ENCODE results near the gene KCNJ10.

Gene KCNJ10

DNA sequence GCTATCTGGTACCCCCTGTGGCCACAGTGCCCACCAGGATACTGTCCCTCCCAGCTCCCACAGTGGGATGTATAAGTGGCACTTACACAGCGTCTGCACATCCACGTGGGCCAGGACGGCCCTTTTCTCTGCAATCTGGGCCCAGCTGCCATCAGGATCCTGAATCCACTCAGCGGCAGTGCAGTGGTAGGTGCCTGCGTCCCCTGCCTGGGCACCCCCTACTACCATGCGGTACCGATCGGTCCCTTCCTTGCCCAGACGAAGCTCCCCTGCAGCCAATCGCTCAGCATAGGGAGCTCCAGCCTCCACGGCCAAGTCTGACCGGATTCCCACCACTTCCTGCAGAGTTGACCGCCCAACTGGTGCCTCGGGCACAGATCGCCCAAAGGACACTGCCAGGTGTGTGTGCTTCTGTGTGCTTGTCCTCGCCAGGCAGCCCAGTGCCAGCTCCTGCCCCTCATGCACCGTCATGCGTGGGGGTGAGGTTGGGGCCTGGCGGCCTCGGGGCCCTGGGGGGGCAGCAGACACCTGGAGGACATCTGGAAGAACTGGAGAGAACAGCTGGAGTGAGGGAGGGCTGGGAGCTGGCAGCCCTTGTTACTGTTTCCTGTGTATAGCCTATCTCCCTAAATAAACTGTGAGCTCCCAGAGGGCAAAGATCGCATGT is 23.8 kb upstream of the KCNJ10 start:
- H3K36me3 Mint-ChIP-seq, result peaks cover 46% of the 10 kb centered on the region
- no peak overlapping the region for H3K4me3 Mint-ChIP-seq
- peaks cover 32% of the 10 kb centered on the region for H3K4me1 Mint-ChIP-seq

DNA sequence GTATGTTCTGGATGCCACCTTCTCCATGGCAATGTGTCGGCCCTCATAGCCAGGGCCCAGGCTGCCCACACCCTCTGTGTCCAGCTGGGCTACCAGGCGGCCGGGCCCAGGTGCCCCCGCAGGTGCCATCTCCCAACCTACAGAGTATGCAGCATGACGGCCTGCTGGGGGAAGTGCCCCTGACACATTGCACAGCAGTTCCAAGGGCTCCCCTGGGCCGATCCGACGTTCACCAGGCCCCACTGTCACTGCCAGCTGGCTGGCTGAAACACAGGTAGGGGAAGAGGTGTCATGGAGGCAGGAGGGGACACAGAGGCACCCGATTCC is 23.1 kb upstream of the KCNJ10 start:
- H3K4me3 Mint-ChIP-seq, result no peak overlapping the region
- no peak overlapping the region for H3K27ac Mint-ChIP-seq
- DNase-seq (ENCODE audit: low spot score in 2 of 2) (no peak), ATAC-seq (no peak)
- peaks cover 32% of the 10 kb centered on the region for H3K4me1 Mint-ChIP-seq
- H3K9me3 Mint-ChIP-seq, result no peaks in the 10 kb centered on the region
- peaks cover 46% of the 10 kb centered on the region for H3K36me3 Mint-ChIP-seq

More for the DNA sequence above, 23.8 kb upstream of the KCNJ10 start:
- H3K9me3 Mint-ChIP-seq, result no peaks in the 10 kb centered on the region
- no peak for ATAC-seq
- no peak overlapping the region for H3K27ac Mint-ChIP-seq
- no peak for DNase-seq (ENCODE audit: low spot score in 2 of 2)

DNA sequence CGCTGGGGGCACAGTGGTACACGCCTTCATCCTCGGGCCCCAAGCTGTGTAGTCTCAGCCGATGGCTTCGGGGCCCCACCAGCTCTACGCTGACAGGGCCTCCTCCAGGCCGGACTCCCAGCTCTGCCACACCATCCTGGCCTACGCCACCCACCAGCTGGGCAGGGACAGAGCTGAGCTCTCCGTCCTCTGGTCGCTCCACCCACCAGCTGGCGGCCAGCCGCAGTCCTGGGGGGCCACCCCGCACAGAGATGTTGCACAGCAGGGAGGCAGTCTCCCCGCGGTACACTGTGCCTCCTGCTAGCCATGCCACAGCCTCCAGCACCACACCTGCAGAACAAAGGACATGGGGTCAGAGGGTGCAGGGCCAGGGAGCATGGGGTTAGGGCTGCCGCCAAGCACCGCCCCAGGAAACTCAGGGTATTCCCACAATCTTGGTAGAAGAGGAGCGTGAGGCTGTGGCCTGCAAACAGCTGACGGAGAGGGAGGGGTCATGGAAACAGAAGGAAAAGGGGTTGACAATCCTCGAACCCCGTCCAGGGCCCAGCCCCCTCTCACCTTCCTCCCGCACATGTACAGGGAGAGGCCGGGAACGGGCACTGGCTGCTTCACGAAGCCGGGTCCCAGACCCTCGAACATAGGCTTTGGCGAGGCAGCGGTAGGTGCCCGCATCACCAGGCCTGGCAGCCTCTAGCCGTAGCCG is 22.6 kb upstream of the KCNJ10 start:
- Mint-ChIP-seq H3K4me1 (peaks cover 27% of the 10 kb centered on the region), H3K4me3 (no peak overlapping the region), H3K9me3 (no peaks in the 10 kb centered on the region), H3K36me3 (peaks cover 41% of the 10 kb centered on the region), H3K27ac (peak overlapping the region; percentile 62)
- DNase-seq (ENCODE audit: low spot score in 2 of 2) (no peak), ATAC-seq (no peak)

DNA sequence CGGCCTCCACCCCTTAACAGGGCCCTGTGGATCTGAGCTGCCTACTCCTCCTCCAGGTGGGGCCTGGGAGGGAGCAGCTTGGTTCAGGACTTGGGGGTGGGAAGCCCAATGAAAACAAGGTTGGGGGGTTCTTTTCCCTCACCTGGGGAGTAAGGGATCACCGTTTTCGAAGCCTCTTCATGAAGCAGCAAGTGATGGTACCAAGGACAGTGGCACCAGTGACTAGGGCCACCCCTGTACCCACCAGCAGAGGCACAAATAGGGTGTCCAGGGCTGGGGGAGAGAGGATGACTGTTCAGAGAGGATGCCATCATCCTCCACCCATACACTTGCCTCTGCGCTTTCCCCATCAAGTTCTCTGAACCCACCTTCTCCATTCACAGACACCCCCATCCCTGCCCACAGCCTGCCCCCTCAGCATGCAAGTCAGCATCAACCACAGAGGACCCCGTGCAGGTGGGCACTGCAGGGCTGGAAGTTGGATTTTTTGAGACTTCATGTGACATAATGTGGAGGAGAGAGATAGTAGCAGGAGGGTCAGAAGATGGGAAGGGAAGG is 21.8 kb upstream of the KCNJ10 start:
- Mint-ChIP-seq H3K27ac (peak overlapping the region; percentile 62), H3K4me3 (no peak overlapping the region), H3K36me3 (peaks cover 42% of the 10 kb centered on the region), H3K4me1 (peaks cover 19% of the 10 kb centered on the region), H3K9me3 (no peaks in the 10 kb centered on the region)
- ATAC-seq, result no peak
- no peak for DNase-seq (ENCODE audit: low spot score in 2 of 2)

DNA sequence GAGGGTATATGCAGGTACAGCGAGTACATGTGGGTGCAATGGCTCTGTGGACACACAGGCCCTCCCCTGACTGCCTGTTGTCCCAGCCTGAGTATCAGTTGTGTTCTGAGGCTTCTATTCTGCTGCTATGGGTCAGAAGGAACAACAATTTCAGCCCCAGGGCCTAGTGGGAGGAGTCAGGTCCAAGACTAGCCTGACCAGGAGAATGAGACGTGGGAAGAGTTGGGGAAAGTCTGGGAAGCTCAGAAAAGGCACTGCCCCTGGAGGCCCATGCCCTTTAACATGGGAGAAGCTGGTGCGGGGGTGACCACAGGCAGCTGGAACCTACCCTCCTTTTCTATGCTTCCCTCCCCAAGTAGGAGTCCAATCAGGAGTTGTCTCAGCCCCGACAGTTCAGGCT is 20.8 kb upstream of the KCNJ10 start:
- peak overlapping the region; percentile 62 for H3K27ac Mint-ChIP-seq

DNA sequence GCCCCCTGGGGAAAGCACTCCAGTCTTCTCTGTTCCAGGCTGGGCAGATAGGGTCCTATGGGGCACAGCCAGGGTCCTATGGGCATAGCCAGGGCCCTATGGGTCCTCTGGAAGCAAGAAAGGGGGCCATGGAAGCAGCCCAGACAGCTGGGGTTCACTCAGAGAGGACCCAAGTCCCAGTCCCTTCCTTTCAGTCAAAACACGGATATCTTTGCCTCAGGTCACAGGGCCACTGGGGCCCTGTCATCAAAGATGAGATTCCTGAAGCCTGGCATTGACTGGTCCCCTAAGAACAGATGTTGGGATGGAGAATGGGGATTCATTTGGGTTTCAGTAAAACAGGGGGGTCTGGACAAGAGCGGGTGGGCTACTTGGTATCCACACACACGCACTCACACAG is 19.9 kb upstream of the KCNJ10 start:
- no peaks in the 10 kb centered on the region for H3K9me3 Mint-ChIP-seq
- DNase-seq (ENCODE audit: low spot score in 2 of 2) (no peak), ATAC-seq (no peak)
- H3K4me3 Mint-ChIP-seq, result no peak overlapping the region
- peaks cover 52% of the 10 kb centered on the region for H3K36me3 Mint-ChIP-seq
- peaks cover 13% of the 10 kb centered on the region for H3K4me1 Mint-ChIP-seq
- peak overlapping the region; percentile 62 for H3K27ac Mint-ChIP-seq

More for the DNA sequence above, 20.8 kb upstream of the KCNJ10 start:
- ATAC-seq (no peak), DNase-seq (ENCODE audit: low spot score in 2 of 2) (no peak)
- peaks cover 13% of the 10 kb centered on the region for H3K4me1 Mint-ChIP-seq
- no peaks in the 10 kb centered on the region for H3K9me3 Mint-ChIP-seq
- peaks cover 50% of the 10 kb centered on the region for H3K36me3 Mint-ChIP-seq
- H3K4me3 Mint-ChIP-seq, result no peak overlapping the region

DNA sequence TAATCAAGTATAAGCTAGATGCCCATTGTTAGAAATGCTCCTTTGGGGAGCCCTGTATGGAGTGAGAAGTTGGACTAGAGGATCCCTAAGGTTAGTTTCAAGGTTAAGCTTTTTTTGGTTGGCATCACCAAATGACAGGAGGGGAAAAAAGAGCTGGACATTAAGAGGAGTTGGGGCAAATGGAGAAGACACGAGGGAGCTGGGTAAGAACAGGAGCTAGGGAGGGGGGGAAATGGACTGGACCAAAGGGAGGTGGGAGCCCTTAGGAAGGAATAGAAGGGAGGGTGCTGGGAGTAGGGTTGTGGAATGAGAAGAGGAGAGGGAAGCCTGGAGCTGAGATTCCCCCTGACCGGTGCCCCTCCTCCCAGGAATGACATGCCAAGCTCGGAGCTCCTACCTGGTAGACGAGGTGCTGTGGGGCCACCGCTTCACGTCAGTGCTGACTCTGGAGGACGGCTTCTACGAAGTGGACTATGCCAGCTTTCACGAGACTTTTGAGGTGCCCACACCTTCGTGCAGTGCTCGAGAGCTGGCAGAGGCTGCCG is 17.2 kb upstream of the KCNJ10 start:
- H3K4me3 Mint-ChIP-seq, result no peak overlapping the region
- H3K4me1 Mint-ChIP-seq, result peaks cover 18% of the 10 kb centered on the region
- H3K27ac Mint-ChIP-seq, result no peak overlapping the region
- ATAC-seq (no peak), DNase-seq (ENCODE audit: low spot score in 2 of 2) (no peak)
- peaks cover 46% of the 10 kb centered on the region for H3K36me3 Mint-ChIP-seq
- H3K9me3 Mint-ChIP-seq, result no peaks in the 10 kb centered on the region

DNA sequence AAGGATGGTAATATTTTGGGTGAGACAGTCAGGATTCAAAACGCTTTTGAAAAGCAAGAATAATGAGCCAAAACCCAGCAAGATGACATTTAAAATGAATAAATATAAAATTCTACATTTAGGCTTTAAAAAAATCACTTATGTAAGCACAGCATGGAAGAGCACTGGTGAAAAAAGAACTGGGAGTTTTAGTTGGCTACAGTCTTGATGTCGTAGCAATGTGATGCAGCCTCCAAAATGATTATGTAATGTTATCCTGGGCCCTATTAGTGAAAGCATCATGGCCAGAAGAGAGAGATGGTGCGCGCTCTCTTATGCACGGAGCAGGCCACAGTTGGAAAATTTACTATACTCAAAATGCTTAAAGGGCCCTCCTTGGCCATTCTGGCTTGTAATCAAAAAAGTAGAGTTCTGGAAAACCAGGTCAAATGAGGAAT is 16.5 kb upstream of the KCNJ10 start:
- H3K9me3 Mint-ChIP-seq, result no peaks in the 10 kb centered on the region

DNA sequence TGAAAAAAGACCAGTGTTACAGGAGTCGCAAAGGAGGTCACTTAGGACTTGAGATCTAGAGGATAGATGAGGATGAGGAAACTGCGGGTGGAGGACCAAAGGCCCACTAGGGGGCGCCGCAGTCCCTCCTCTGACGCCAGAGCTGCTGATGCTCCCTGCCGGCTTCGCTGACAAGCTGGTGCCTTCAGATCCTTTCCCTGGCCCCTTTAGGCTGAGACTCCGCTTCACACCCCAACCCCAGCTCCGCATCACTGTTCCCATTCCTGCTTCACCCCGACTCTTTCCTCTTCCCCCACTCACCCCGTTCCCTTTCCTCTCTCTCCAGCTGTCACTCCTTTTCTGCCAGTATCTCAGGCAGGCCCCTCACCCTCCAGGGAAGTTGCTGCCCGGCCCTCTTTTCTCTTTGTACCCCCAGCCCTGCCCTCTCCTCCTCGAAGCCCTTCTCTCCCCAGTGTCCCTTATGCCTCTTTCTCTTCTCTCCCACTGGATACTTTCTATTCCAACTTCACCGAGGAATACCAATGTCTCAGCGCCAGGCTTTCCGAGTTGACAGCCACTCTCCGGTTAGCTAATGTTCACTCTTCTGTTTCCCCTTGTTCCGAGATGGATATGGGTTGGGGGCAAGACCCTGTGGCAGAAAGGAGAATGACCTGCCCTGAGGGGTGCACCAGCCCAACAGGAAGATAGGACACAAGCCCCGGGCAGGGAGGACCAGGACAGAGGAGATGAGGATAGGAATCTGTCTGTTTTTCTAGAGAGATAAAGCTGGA is 15.9 kb upstream of the KCNJ10 start:
- ATAC-seq (peak; percentile 76), DNase-seq (ENCODE audit: low spot score in 2 of 2) (peak; percentile 68 to 88)
- H3K4me3 Mint-ChIP-seq, result no peak overlapping the region
- H3K4me1 Mint-ChIP-seq, result peaks cover 24% of the 10 kb centered on the region
- peak overlapping the region; percentile 3 for H3K27ac Mint-ChIP-seq
- peaks cover 33% of the 10 kb centered on the region for H3K36me3 Mint-ChIP-seq
- no peaks in the 10 kb centered on the region for H3K9me3 Mint-ChIP-seq

More for the DNA sequence above, 16.5 kb upstream of the KCNJ10 start:
- DNase-seq (ENCODE audit: low spot score in 2 of 2) (no peak), ATAC-seq (no peak)
- Mint-ChIP-seq H3K4me3 (no peak overlapping the region), H3K36me3 (peaks cover 39% of the 10 kb centered on the region), H3K27ac (no peak overlapping the region), H3K4me1 (peaks cover 18% of the 10 kb centered on the region)

DNA sequence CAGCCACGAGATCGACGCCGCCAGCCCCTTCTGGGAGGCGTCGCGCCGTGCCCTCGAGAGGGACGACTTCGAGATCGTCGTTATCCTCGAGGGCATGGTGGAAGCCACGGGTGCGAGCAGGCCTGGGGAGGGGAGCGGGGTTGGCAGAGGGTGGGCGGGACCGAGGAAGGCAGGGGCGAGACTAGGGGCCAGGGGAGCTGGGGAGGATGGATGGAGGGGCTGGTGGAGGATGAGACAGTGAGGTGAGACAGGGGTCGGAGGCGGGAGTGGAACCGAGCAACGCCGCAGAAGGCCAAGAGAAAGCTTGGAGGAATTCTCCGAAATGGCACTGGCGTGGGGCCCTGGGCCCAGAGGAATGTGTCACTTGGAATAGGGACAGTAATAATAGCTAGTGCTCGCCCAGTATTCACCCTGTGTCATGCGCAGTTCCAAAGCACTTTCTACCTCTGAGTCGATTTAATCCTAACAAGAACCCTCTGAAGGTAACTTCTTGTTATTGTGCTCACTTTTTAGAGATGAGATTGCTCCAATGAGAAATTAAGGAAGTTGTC is 14.9 kb upstream of the KCNJ10 start:
- ATAC-seq (no peak), DNase-seq (ENCODE audit: low spot score in 2 of 2) (no peak)
- Mint-ChIP-seq H3K9me3 (no peaks in the 10 kb centered on the region), H3K4me3 (no peak overlapping the region), H3K27ac (no peak overlapping the region), H3K36me3 (peaks cover 31% of the 10 kb centered on the region), H3K4me1 (peaks cover 22% of the 10 kb centered on the region)

DNA sequence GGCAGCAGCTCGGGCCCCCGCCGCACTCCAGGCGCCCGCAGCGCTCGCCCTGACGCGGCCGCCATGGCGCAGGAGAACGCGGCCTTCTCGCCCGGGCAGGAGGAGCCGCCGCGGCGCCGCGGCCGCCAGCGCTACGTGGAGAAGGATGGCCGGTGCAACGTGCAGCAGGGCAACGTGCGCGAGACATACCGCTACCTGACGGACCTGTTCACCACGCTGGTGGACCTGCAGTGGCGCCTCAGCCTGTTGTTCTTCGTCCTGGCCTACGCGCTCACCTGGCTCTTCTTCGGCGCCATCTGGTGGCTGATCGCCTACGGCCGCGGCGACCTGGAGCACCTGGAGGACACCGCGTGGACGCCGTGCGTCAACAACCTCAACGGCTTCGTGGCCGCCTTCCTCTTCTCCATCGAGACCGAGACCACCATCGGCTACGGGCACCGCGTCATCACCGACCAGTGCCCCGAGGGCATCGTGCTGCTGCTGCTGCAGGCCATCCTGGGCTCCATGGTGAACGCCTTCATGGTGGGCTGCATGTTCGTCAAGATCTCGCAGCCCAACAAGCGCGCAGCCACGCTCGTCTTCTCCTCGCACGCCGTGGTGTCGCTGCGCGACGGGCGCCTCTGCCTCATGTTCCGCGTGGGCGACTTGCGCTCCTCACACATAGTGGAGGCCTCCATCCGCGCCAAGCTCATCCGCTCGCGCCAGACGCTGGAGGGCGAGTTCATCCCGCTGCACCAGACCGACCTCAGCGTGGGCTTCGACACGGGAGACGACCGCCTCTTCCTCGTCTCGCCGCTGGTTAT is 14.2 kb upstream of the KCNJ10 start:
- no peaks in the 10 kb centered on the region for H3K9me3 Mint-ChIP-seq
- peaks cover 22% of the 10 kb centered on the region for H3K4me1 Mint-ChIP-seq
- peak; percentile 71 for ATAC-seq
- H3K4me3 Mint-ChIP-seq, result peak overlapping the region; percentile 54
- DNase-seq (ENCODE audit: low spot score in 2 of 2), result peak; percentile 54 to 82
- peaks cover 24% of the 10 kb centered on the region for H3K36me3 Mint-ChIP-seq
- no peak overlapping the region for H3K27ac Mint-ChIP-seq

DNA sequence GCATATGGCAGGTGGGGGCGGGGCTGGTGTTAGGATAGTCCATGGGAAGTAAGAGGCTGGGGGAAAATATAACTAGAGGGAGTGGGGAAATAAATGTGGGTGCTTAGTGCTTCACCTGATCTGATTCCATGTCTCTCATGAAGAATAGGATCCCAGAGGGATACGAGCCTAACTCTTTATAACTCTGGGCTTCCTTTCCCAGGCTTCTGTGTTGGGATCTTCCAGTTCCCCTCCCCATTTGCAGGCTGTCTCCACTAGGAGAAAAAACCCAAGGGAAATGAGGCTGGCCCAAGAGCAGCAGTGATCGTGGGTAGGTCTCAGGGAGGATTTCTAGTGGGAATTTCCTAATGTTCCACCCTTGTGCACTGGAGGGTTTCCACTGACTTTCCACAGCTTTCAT is 13.0 kb upstream of the KCNJ10 start:
- DNase-seq (ENCODE audit: low spot score in 2 of 2), result no peak
- H3K27ac Mint-ChIP-seq, result no peak overlapping the region
- ATAC-seq, result no peak
- H3K4me3 Mint-ChIP-seq, result peak overlapping the region; percentile 54
- H3K36me3 Mint-ChIP-seq, result peaks cover 13% of the 10 kb centered on the region
- peaks cover 22% of the 10 kb centered on the region for H3K4me1 Mint-ChIP-seq
- H3K9me3 Mint-ChIP-seq, result no peaks in the 10 kb centered on the region

DNA sequence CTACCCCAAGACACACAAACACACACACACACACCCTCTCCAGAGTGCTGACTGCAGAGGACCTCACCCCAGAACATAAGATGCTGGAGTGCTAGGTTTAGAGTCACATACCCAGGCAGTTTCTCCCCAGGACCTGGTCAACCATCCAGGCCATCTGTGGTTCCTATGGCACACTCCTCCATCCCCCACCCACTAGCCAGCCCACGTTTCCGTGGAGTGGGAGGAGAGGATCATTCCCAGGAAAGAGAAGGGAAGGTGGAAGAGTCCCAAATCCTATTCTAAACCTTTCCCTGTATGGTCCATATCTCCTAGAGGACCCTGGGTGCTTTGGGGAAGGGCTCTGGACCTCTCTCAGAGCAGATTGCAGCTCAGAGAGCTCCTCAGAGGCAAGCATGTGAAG is 12.5 kb upstream of the KCNJ10 start:
- DNase-seq (ENCODE audit: low spot score in 2 of 2) (no peak), ATAC-seq (no peak)
- Mint-ChIP-seq H3K9me3 (no peaks in the 10 kb centered on the region), H3K36me3 (peaks cover 13% of the 10 kb centered on the region), H3K4me3 (peak overlapping the region; percentile 54), H3K27ac (no peak overlapping the region), H3K4me1 (peaks cover 22% of the 10 kb centered on the region)

DNA sequence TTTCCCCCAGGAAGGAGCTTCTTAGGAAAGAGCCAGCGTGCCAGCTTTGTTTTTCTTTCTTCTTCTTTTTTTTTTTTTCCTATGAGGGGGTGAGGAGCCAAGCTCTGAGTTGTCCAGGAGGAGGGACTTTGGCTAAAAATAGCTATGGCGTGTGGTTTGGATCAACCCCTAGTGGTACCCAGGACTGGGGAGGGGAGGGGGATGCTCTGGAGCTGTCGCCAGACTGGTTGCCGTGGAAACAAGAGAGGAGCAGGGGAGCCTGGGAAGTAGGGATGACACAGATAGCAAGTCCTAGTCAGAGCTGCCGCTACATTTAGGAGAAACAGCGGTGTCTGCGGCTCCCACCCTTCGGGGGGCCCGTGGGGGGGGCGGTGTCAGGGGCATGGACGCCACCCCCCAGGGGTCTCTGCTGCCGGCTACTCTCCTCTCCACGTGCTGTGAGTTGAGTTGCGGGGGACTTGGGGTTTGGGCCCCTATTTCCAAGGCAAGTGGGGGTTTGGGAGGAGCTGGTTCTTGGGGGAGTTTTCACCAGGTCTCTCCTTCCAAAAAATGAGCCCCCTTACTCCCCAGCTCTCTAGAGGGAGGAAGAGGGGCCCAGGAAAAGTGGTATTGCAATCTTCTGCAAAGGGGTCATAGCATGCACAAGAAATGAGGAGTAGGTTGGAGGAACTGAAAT is 11.4 kb upstream of the KCNJ10 start, which contains the start of gene KCNJ9:
Gene KCNJ9 (plus strand): TSS at position 278 of the 676 bp plus-strand sequence. CDS start 2,493 bp downstream, outside the sequence.
- DNase-seq (ENCODE audit: low spot score in 2 of 2), result no peak
- H3K9me3 Mint-ChIP-seq, result no peaks in the 10 kb centered on the region
- H3K36me3 Mint-ChIP-seq, result peaks cover 8% of the 10 kb centered on the region
- peaks cover 22% of the 10 kb centered on the region for H3K4me1 Mint-ChIP-seq
- no peak within 1 kb of the TSS for H3K4me3 Mint-ChIP-seq
- H3K27ac Mint-ChIP-seq, result no peak within 1 kb of the TSS
- ATAC-seq, result no peak

All from stimulated activated effector memory CD8-positive, alpha-beta T cell treated with anti-CD3 and anti-CD28 coated beads, Interleukin-12 subunit alpha, Interleukin-12 subunit beta, amount 100 ng/mL, for 72 hours (primary cell).